Measurements from ENCODE around the gene PPP3CB.

Gene PPP3CB

GRCh38 chr10:73495884-73496674, at the start of gene PPP3CB:
Gene PPP3CB, minus strand, starts transcription at chr10:73496024. Its CDS starts 135 bp downstream, at chr10:73495889.
- H3K27ac ChIP-seq (ENCODE audit: low read depth, low read length): peak within 1 kb of the TSS; percentile 70
- peaks cover 52% of the 10 kb centered on the region for H3K79me2 ChIP-seq (ENCODE audit: control insufficient read depth, low read length)
- H3K36me3 ChIP-seq (ENCODE audit: control insufficient read depth, low read length): 0 out of 2 replicates have a peak, but pooled peaks cover 12% of the 10 kb centered on the region
- peaks cover 6% of the 10 kb centered on the region; the same call in 1 of the 2 replicates for H4K20me1 ChIP-seq (ENCODE audit: control insufficient read depth, insufficient read depth, low read depth, low read length)
- no peaks in the 10 kb centered on the region; the same call in 1 of the 2 replicates for H3F3A ChIP-seq (ENCODE audit: control insufficient read depth, insufficient read depth)
- no peaks in the 10 kb centered on the region for H3K27me3 ChIP-seq (ENCODE audit: control insufficient read depth, low read length)
- peak within 1 kb of the TSS; percentile 80 for H3K4me3 ChIP-seq (ENCODE audit: low read length)
- TF ChIP-seq CTCF (IDR thresholded peaks at IDR 0.05; ENCODE audit: low read depth, low read length, poor library complexity, severe bottlenecking) (no peak), EZH2phosphoT487 (IDR thresholded peaks at IDR 0.05; ENCODE audit: borderline replicate concordance, low read length) (no peak)
- peaks cover 32% of the 10 kb centered on the region for H3K4me1 ChIP-seq (ENCODE audit: control insufficient read depth, low read length)
- H3K9me2 ChIP-seq (replicated peaks; ENCODE audit: control insufficient read depth, low read length): no peaks in the 10 kb centered on the region
- peak within 1 kb of the TSS; percentile 84 for H3K4me2 ChIP-seq (ENCODE audit: low read length)
- H3K9me3 ChIP-seq (ENCODE audit: control insufficient read depth, insufficient read depth, low read length): no peaks in the 10 kb centered on the region

- Histone ChIP-seq H3K27ac (ENCODE audit: low read depth, low read length) (no peak overlapping the region), H3K4me3 (ENCODE audit: low read length) (no peak overlapping the region), H3K9me3 (ENCODE audit: control insufficient read depth, insufficient read depth, low read length) (no peaks in the 10 kb centered on the region), H3K4me2 (ENCODE audit: low read length) (no peak overlapping the region), H3K36me3 (ENCODE audit: control insufficient read depth, low read length) (no peaks in the 10 kb centered on the region), H4K20me1 (ENCODE audit: control insufficient read depth, insufficient read depth, low read depth, low read length) (no peaks in the 10 kb centered on the region), H3K27me3 (ENCODE audit: control insufficient read depth, low read length) (no peaks in the 10 kb centered on the region), H3F3A (ENCODE audit: control insufficient read depth, insufficient read depth) (no peaks in the 10 kb centered on the region), H3K79me2 (ENCODE audit: control insufficient read depth, low read length) (no peaks in the 10 kb centered on the region), H3K4me1 (ENCODE audit: control insufficient read depth, low read length) (no peaks in the 10 kb centered on the region), H3K9me2 (replicated peaks; ENCODE audit: control insufficient read depth, low read length) (no peaks in the 10 kb centered on the region)
- TF ChIP-seq CTCF (IDR thresholded peaks at IDR 0.05; ENCODE audit: low read depth, low read length, poor library complexity, severe bottlenecking): no peak
- TF ChIP-seq EZH2phosphoT487 (IDR thresholded peaks at IDR 0.05; ENCODE audit: borderline replicate concordance, low read length): no peak
These were observed 49.5 kb upstream of the PPP3CB start for GRCh38 chr10:73545357-73545756.

GRCh38 chr10:73537709-73538108, 41.9 kb upstream of the PPP3CB start:
- H3K4me2 ChIP-seq (ENCODE audit: low read length): no peak overlapping the region
- no peaks in the 10 kb centered on the region for H3K27me3 ChIP-seq (ENCODE audit: control insufficient read depth, low read length)
- no peak overlapping the region for H3K4me3 ChIP-seq (ENCODE audit: low read length)
- H3K79me2 ChIP-seq (ENCODE audit: control insufficient read depth, low read length): no peaks in the 10 kb centered on the region
- H4K20me1 ChIP-seq (ENCODE audit: control insufficient read depth, insufficient read depth, low read depth, low read length): no peaks in the 10 kb centered on the region
- no peak overlapping the region for H3K27ac ChIP-seq (ENCODE audit: low read depth, low read length)
- no peaks in the 10 kb centered on the region for H3K4me1 ChIP-seq (ENCODE audit: control insufficient read depth, low read length)
- H3K36me3 ChIP-seq (ENCODE audit: control insufficient read depth, low read length): no peaks in the 10 kb centered on the region
- no peak for TF ChIP-seq CTCF (IDR thresholded peaks at IDR 0.05; ENCODE audit: low read depth, low read length, poor library complexity, severe bottlenecking)
- H3F3A ChIP-seq (ENCODE audit: control insufficient read depth, insufficient read depth): no peaks in the 10 kb centered on the region
- H3K9me2 ChIP-seq (replicated peaks; ENCODE audit: control insufficient read depth, low read length): no peaks in the 10 kb centered on the region
- H3K9me3 ChIP-seq (ENCODE audit: control insufficient read depth, insufficient read depth, low read length): no peaks in the 10 kb centered on the region
